GM18873 (cell line): ENCODE results near the gene ATXN10.
"Not testable (repeated sequence)": the region's sequence is repeated elsewhere in the genome, so short reads cannot be mapped to it uniquely, and the experiment has no call there.

ENCODE experiments used
- ATAC-seq: cut with Tn5 transposase; IDR thresholded peaks from one replicate; pipeline ENCODE4 v1.9.1; 2021; ENCODE audit warnings: mild to moderate bottlenecking, moderate library complexity, moderate number of reproducible peaks; ENCODE audit not compliant: unreplicated experiment, low FRiP score

ATXN10 gene

DNA sequence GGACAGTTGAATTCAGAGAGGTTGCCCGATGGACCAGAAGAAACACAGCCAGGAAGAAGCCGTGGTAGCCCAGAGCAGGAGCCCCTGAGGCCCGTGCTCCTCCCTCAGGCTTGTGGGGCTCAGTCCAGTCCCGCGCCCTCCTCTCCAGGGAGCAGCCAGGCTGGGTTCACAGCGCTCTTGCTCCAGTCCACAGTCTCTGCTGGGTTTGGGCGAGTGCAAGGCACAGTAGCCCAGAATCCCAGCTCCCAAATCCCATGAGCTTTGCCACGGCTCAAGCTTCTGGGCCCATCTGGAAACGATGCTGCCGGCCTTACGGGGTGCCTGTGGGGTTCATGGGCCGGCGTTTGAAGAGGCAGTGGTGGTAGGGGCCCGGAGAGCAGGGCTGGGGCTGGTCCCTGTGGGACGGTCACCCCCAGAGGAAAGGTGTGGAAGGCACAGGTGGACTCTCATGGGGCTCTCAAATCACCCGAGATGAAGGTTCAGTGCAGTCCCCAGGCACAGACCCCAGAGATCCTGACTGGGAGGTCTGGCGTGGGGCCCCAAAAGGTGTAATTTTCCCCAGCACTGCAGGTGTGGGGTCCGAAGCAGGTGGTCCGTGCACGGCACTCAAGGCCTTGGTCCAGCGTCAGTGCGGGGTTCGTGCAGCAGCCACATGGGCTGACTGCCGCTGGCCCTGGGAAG is 30.6 kb upstream of the ATXN10 start:
- no peak for ATAC-seq

DNA sequence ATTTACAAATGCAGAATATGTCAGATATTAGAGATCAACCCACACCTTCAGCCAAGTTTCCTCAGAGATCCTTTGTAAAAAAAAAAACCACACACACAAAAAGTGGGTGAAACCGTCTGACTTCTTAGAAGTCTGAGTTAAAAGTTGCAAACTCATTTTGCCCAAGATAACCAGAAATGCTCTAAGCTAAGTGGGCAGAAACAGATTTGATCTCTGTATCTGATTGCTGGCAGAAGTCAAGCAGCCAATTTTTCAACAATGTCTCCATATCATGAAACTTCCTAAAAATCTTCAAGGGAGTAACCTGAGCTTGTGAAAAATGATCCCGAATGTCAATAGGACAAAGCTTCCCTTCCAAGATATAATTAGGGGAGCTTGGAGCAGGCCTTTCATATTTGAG is 28.6 kb upstream of the ATXN10 start:
- no peak for ATAC-seq

DNA sequence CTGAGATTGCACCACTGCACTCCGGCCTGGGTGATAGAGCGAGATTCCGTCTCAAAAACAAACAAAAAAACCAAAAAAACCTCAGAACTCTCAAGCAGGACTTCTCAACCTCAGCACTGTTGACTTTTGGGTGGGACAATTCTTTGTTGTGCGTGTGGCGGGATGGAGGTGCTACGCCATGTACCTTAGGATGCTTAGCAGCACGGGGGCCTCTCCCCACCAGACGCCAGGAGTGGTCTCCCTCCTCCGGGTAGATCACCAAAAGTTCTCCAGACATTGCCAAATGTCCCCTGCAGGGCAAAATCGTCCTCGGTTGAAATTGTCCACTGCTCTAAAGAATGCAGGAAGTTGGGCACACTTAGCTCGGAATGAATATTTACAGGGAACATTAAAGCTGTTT is 26.9 kb upstream of the ATXN10 start:
- no peak for ATAC-seq

DNA sequence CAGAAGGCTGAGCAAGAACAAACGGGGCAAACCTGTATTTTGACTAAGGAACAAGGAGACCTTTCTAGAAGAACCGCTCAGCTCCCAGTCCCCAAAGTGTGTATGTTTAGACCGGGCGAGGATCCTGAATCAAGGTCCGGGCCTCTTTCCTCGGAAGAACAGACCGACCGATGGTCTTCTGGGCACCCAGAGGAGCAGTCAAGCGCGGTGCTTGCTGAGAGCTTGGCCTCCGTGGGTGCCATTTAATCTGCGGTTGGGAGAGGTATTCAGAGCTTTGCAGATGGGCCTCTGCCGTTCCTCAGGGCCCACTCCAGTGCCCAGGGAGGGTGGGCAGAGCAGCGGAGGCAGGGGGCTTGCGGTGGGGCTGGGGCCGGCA is 26.5 kb upstream of the ATXN10 start:
- ATAC-seq = no peak

GRCh38 chr22:45645526-45646414 is 25.9 kb upstream of the ATXN10 start:
- ATAC-seq = no peak

DNA sequence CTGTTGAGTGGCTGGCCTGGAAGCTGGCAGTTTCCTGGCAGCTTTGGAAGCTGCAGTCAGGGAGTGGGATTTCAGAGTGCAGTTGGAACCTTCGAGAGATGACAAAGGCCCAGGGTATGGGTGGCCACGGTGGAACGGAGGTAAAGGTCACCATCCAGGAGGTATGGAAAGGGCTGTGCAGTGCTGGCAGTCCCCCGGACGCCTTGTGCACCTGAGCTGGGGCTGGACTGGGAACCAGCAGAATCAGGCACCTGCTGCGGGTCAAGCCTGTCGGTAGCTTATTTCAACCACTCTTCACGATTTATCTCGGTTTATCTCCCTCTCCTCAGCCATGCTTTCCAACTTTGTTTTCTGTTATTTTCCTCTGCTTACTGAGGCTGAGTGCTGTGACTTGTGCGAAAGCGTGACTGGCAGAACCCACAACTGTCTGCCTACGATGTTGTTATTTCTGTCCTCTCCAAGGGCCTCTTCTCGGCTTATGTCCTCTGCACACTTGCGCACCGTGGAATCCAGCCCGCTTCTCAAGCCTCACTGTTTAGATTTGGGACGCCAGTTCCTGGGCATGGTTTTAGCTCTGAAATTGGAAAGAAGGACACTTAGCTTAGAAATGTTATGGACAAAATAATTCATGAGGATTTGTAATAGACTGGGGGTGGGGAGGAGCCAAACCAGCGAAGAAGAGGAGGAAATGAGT is 24.0 kb upstream of the ATXN10 start:
- no peak for ATAC-seq

DNA sequence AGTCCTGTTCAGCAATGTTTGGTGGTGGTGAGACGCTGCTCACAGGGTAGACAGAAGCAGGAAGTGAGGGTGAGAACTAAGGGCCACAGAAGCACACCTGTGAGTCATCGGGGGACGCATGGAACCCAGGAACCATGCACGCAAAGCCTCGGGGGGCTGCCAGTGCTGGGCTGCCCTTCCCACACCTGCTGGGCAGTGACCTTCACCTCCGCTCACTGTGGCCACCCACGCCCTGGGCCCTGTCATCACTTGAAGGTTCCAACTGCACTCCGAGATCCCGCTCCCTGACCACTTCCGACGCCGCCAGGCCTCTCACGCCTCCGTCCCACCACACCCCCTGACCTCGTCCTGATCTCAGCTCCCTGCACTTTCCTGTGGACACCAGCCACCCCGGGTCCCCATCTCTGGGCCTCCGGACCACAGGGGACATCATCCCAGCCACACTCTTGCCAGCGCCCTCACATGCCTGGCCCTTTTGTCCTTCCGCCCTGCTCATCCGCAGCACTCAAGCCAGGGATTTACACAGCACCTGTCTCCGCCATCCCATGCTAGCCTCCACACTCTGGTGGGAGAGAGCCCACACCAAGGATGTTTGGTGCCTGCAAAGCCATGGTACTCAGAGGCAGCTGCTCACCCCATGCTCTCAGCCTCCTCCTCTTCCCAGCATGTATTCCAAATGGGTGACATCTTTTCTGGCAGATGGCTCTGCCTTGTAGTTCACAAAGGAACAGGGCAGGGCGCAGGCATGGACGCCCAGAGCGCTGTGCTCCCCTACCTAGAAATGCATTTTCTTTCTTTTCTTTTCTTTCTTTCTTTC is 23.1 kb upstream of the ATXN10 start:
- no peak for ATAC-seq

- no peak for ATAC-seq
Observed at GRCh38 chr22:45649809-45650208, 21.8 kb upstream of the ATXN10 start.

DNA sequence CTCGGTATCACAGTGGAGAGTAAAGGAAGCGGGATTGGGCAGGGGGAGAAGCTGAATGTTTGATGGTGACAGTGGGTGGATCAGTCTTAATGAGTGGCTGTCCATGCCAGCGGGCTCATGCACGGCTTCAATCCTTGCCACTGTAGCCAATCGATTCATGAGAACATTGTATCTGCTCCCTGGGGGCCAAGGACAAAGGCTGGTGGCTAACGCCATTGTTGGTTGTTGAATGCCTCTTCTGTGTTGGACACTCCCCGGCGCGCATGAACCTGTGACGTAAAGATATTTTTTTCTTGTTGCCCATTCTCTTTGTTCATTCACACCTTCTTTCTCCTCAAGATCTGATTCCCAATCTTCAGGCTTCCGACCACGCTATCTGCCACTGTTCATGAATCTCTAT is 20.9 kb upstream of the ATXN10 start:
- no peak for ATAC-seq

DNA sequence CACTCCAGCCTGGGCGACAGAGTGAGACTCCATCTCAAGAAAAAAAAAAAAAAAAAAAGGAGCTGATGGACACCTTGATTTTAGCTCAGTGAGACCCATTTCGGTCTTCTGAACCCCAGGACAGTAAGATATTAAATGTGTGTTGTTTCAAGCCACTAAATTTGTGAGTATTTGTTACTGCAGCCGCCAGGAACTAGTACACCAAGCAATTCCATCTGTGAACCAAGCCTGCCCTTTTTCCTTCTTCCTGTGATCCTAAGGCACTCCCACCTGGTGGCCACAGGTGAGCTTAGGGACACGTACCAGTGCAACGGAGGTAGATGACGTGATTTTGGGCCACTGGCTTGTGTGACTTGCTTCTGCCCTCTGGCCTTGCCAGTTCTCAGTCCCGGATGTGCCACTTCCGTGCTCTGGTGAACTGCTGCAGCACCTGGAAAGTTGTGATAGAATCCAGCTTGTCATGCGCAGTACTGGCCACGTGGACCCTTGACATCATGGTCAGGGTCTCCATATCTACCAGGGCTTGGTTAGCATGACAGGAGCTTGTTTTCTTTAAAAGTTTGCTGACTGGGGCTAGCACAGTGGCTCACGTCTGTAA is 19.6 kb upstream of the ATXN10 start:
- ATAC-seq = no peak

- ATAC-seq = no peak
Observed at GRCh38 chr22:45656577-45656976, 15.1 kb upstream of the ATXN10 start.

DNA sequence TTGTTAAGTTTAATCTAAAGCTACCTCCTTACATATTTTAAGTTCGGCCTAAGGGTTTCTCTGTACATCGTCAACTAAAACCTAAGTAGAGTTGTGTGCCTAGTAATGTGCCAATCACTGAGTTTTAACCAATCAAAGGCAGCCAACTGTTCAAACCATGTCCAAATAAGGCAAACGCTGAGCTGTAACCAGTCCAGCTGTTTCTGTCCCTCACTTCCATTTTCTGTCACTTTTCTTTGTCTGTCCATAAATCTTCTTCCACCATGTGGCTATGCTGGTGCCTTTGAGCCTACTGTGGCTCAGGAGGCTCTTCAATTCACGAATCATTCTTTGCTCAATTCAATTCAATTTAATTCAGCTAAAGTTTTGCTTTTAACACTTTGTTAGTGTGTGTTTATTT is 13.9 kb upstream of the ATXN10 start:
- ATAC-seq = no peak

DNA sequence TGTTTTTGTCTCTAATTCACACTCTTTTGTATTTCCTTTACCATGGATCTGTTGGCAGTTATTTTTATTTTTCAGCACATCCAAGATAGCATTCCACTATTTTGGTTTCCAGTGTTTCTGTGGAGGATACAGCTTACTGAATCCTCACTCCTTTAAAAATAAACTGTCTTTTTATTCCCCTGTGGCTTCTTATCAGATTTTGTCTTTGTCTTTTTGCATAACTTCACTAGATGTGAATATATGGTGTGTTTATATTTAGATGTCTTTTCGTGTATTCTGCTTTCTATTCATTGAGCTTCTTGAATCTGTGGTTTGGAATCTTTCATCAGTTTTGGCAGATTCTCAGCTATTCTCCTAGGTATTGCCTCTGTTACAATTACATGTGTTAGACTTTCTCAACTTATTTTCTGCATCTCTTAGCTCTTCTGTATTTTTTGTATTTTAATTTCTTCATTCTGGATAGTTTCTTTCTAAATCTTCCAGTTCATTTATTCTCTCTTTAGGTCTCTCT is 7.4 kb upstream of the ATXN10 start:
- ATAC-seq = no peak

- ATAC-seq = no peak
Observed at GRCh38 chr22:45667486-45667885, 4.1 kb upstream of the ATXN10 start.

GRCh38 chr22:45670363-45670762 is 1.3 kb upstream of the ATXN10 start:
- ATAC-seq = not testable (repeated sequence)

DNA sequence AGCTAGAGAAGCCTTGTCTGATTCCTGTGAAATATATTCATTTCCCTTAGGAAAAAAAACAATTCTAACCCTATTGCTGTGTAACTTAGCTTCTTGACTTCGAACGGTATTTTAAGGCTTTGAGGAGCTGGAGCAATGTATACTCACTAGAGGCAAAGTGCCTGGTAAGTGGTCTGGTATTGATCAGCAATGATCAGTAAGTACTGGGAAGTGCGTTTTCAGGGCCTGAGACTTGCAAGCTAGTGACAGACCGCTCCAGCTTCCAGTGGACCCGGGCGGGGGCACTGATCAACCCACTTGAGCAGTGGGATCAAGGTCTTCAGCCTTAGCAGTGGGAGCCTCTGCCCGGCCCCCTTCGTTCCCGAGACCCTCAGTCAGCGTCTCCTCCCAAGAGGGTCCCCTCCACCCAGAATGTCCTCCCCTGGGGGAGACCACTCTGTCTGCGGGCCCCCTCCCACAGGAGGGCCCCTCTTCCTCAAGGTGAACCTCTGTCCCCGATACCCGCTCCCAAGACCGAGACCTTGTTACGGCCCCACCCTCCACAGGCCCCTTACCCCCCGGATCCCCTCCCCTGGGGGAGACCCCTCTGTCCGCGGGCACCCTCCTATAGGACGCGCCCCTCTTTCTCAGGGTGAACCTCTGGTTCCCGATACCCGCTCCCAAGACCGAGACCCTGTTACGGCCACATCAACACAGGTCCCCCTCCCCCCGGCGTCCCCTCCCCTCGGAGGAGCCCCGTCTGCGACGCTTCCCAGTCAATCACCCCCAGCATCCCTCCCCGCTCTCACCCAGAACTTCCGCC is 452 bp upstream of the ATXN10 start:
- no peak for ATAC-seq

DNA sequence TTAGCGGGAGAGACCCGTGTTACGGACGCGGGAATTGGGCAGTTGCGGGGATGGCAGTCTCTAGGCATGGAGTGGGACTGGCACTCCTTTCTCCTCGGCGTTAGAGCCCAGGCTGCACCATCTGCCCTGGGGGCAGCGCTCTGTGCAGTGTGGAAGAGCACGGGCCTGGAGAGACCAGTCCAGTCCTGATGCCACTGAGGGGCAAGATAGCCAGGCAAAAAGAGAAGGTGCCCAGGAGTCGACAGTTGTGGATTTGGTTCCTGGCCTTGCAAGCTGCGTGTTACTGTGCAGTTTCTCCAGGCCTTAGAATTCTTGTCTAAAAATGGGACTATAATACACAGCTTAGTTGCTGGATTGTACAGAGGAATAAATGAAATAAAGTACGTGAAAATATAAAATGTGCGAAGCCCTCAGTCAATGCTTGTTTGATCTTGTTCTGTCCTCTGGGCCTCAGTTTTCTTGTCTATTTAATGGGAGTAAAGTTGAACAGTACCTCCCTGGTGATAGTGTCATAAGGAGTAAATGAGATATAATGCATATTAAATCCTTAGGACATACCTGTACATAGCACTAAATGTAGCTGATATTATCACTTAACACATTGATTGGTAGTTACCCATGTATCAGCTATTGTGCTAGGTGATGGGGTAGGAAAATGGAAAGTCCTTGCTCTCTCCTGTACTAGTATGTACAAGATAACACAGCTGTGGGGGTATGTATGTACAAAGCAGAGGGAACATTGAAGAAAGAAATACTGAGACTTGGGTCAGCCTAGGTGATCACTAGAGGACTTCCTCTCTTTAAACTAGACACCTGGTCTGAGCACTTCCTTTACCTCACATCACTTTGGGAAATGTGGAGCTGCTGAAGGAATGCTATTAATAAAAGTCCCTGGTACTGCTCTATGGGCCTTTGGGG is 1.2 kb downstream of the ATXN10 start:
- ATAC-seq = no peak

- ATAC-seq = no peak
Observed at GRCh38 chr22:45673482-45674175, 2.0 kb downstream of the ATXN10 start.
